Activated T-cell treated with anti-CD3 and anti-CD28 coated beads, Interleukin-2, amount 50 U/mL, for 72 hours (primary cell): ENCODE results near the gene SCLY. TPM values are rescaled to one million over a fixed set of nuclear protein-coding genes. Genes with fewer than 3 reads are reported as not detected.

Experiments
- ATAC-seq, 2 donors: fragments of 150-1000 bp; cut with Tn5 transposase; replicated peaks in 1 of 2; 2 replicates each; pipeline ENCODE4 v1.10.0; 2021; ENCODE audit warnings: moderate library complexity in 2 of 2, mild to moderate bottlenecking in 1 of 2
- DNase-seq, 2 donors: peaks; one replicate each; pipeline ENCODE4 v3.0.0; 2021 to 2022; ENCODE audit warnings: mixed read lengths in 1 of 2
- H3K27ac Mint-ChIP-seq: one replicate; pipeline ENCODE4 v1.8.0; 2022; ENCODE audit warnings: mild to moderate bottlenecking, moderate library complexity, mixed read lengths
- H3K27me3 Mint-ChIP-seq: one replicate; pipeline ENCODE4 v1.8.0; 2022; ENCODE audit warnings: low read depth, mixed read lengths
- H3K36me3 Mint-ChIP-seq, 2 donors: one replicate each; pipeline ENCODE4 v1.8.0; 2022; ENCODE audit warnings: mixed read lengths in 2 of 2, mild to moderate bottlenecking in 1 of 2; ENCODE audit not compliant: insufficient read depth in 2 of 2
- H3K4me1 Mint-ChIP-seq: one replicate; pipeline ENCODE4 v1.8.0; 2022; ENCODE audit warnings: low read depth, mixed read lengths
- H3K4me3 Mint-ChIP-seq, 2 donors: one replicate each; pipeline ENCODE4 v1.8.0; 2022; ENCODE audit warnings: mild to moderate bottlenecking in 2 of 2, mixed read lengths in 2 of 2, moderate library complexity in 2 of 2
- H3K9me3 Mint-ChIP-seq, 2 donors: one replicate each; pipeline ENCODE4 v1.8.0; 2022; ENCODE audit warnings: mixed read lengths in 2 of 2
- total RNA-seq, 2 donors: library from RNA; stranded (reverse); gene quantifications; one replicate each; pipeline ENCODE4 v1.2.3, GENCODE V29; 2022

The SCLY gene
- total RNA-seq, 2 donors from 2014 or later = 36.3 to 38.2 TPM

GRCh38 chr2:238126775-238127164 is 66.0 kb downstream of the SCLY start:
- no peaks in the 10 kb centered on the region for H3K4me1 Mint-ChIP-seq
- no peaks in the 10 kb centered on the region for H3K27me3 Mint-ChIP-seq
- no peak overlapping the region for H3K4me3 Mint-ChIP-seq
- no peaks in the 10 kb centered on the region for H3K9me3 Mint-ChIP-seq
- no peak for DNase-seq
- H3K27ac Mint-ChIP-seq = no peak overlapping the region
- no peaks in the 10 kb centered on the region for H3K36me3 Mint-ChIP-seq
- ATAC-seq = no peak

GRCh38 chr2:238127165-238128060 is 66.6 kb downstream of the SCLY start:
- no peaks in the 10 kb centered on the region for H3K27me3 Mint-ChIP-seq
- H3K9me3 Mint-ChIP-seq = no peaks in the 10 kb centered on the region
- H3K4me1 Mint-ChIP-seq = no peaks in the 10 kb centered on the region
- H3K36me3 Mint-ChIP-seq = no peaks in the 10 kb centered on the region
- no peak overlapping the region for H3K4me3 Mint-ChIP-seq
- ATAC-seq (peak in 1 of 2 donors; percentile 44), DNase-seq (no peak)
- no peak overlapping the region for H3K27ac Mint-ChIP-seq

GRCh38 chr2:238128061-238128440 is 67.2 kb downstream of the SCLY start:
- H3K9me3 Mint-ChIP-seq = no peaks in the 10 kb centered on the region
- no peaks in the 10 kb centered on the region for H3K4me1 Mint-ChIP-seq
- H3K4me3 Mint-ChIP-seq = no peak overlapping the region
- no peak for DNase-seq
- no peak for ATAC-seq
- H3K36me3 Mint-ChIP-seq = no peaks in the 10 kb centered on the region
- no peak overlapping the region for H3K27ac Mint-ChIP-seq
- H3K27me3 Mint-ChIP-seq = no peaks in the 10 kb centered on the region

GRCh38 chr2:238128534-238129001 is 67.8 kb downstream of the SCLY start:
- H3K4me3 Mint-ChIP-seq = no peak overlapping the region
- no peaks in the 10 kb centered on the region for H3K9me3 Mint-ChIP-seq
- no peak overlapping the region for H3K27ac Mint-ChIP-seq
- no peaks in the 10 kb centered on the region for H3K4me1 Mint-ChIP-seq
- DNase-seq (no peak), ATAC-seq (no peak)
- no peaks in the 10 kb centered on the region for H3K36me3 Mint-ChIP-seq
- no peaks in the 10 kb centered on the region for H3K27me3 Mint-ChIP-seq

- Mint-ChIP-seq H3K27ac (no peak overlapping the region), H3K36me3 (no peaks in the 10 kb centered on the region), H3K4me3 (no peak overlapping the region), H3K27me3 (no peaks in the 10 kb centered on the region), H3K9me3 (no peaks in the 10 kb centered on the region), H3K4me1 (no peaks in the 10 kb centered on the region)
- DNase-seq (no peak), ATAC-seq (no peak)
Measured at GRCh38 chr2:238129166-238130010, 68.6 kb downstream of the SCLY start.

GRCh38 chr2:238130111-238130695 is 69.4 kb downstream of the SCLY start:
- no peak for DNase-seq
- H3K4me3 Mint-ChIP-seq = no peak overlapping the region
- H3K36me3 Mint-ChIP-seq = no peaks in the 10 kb centered on the region
- no peak overlapping the region for H3K27ac Mint-ChIP-seq
- H3K27me3 Mint-ChIP-seq = no peaks in the 10 kb centered on the region
- H3K9me3 Mint-ChIP-seq = no peaks in the 10 kb centered on the region
- no peak for ATAC-seq
- H3K4me1 Mint-ChIP-seq = no peaks in the 10 kb centered on the region

DNA sequence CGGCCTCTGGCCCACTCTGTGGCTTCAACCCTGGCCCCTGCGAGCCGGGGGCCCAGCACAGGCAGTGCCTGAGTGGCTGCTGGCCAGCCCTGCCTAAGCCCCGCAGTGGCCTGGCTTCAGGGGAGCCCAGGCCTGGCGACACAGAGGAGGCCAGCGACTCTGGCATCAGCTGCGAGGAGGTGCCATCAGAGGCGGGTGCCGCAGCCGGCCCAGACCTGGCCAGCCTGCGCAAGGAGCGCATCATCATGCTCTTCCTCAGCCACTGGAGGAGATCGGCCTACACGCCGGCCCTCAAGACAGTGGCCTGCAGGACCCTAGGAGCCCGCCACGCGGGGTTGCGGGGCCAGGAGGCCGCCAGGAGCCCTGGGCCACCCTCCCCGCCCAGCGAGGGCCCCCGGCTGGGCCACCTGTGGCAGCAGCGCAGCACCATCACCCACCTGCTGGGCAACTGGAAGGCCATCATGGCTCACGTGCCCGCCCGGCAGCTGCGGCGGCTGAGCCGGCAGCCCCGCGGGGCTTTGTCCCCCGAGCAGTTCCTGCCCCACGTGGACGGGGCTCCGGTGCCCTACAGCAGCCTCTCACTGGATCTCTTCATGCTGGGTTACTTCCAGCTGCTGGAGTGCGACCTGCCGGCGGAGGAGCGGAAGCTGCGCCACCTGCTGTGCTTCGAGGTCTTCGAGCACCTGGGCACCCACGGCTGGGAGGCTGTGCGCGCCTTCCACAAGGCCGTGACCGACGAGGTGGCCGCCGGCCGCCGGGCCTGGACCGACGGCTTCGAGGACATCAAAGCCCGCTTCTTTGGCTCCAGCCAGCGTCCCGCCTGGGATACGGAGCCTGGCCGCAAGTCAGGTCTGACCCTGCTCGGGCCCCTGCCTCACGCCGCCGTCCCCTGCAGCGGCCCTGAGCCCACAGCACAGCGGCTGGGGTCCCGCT is 70.2 kb downstream of the SCLY start:
- Mint-ChIP-seq H3K27ac (no peak overlapping the region), H3K27me3 (no peaks in the 10 kb centered on the region), H3K4me1 (no peaks in the 10 kb centered on the region), H3K4me3 (no peak overlapping the region), H3K36me3 (no peaks in the 10 kb centered on the region), H3K9me3 (no peaks in the 10 kb centered on the region)
- no peak for DNase-seq
- ATAC-seq = no peak

- H3K4me3 Mint-ChIP-seq = no peak overlapping the region
- H3K36me3 Mint-ChIP-seq = no peaks in the 10 kb centered on the region
- no peak overlapping the region for H3K27ac Mint-ChIP-seq
- H3K9me3 Mint-ChIP-seq = no peaks in the 10 kb centered on the region
- DNase-seq (no peak), ATAC-seq (no peak)
- no peaks in the 10 kb centered on the region for H3K4me1 Mint-ChIP-seq
- H3K27me3 Mint-ChIP-seq = no peaks in the 10 kb centered on the region
Measured at GRCh38 chr2:238131761-238132462, 71.1 kb downstream of the SCLY start.

DNA sequence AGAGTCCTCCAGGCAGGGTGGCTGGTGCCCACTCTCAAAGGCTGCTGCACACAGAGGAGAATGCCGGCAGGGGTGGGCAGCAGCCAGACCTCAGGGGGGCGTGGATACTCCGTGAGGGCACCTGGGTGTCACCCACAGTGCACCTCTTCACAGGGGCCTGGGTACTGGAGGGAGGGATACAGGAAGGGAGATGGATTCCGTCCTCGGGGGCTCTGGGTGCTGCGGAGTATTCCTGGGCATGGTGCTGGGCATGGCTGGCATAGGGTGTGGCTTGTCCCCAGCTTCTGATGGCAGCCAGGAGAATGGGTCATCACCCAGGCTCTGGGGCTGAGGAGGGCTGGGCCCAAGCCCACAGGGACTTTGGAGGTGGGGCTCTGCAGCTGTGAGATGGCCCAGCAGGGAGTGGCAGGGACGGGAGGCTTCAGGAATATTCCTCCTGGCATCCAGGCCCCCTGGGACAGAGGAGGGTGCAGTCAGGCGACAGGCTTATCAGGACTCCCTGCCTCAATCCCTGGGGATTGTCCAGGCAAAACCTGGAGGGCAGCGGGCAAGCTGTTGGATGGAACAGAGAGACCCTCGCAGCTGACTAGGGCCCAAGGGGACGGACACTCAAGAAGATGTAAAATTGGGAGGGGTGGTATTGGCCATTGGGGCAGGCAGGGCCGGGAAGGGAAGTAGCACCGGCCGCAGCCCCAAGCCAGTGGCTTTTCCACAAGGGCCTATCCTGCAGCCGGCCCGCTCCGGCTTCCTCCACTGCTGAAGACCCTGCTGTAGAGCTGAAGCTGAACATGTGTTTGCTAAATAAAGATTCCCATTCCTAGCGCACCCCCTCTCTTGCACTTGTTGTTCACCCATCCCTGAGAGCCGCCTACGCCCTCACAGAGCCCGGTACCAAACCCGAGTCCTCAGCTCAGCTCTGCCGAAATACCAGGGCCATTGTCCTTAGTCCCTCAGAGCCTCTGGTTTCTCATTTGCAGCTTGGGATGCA is 72.0 kb downstream of the SCLY start:
- Mint-ChIP-seq H3K4me3 (no peak overlapping the region), H3K36me3 (no peaks in the 10 kb centered on the region), H3K9me3 (no peaks in the 10 kb centered on the region), H3K4me1 (no peaks in the 10 kb centered on the region), H3K27me3 (no peaks in the 10 kb centered on the region), H3K27ac (no peak overlapping the region)
- no peak for ATAC-seq
- no peak for DNase-seq

DNA sequence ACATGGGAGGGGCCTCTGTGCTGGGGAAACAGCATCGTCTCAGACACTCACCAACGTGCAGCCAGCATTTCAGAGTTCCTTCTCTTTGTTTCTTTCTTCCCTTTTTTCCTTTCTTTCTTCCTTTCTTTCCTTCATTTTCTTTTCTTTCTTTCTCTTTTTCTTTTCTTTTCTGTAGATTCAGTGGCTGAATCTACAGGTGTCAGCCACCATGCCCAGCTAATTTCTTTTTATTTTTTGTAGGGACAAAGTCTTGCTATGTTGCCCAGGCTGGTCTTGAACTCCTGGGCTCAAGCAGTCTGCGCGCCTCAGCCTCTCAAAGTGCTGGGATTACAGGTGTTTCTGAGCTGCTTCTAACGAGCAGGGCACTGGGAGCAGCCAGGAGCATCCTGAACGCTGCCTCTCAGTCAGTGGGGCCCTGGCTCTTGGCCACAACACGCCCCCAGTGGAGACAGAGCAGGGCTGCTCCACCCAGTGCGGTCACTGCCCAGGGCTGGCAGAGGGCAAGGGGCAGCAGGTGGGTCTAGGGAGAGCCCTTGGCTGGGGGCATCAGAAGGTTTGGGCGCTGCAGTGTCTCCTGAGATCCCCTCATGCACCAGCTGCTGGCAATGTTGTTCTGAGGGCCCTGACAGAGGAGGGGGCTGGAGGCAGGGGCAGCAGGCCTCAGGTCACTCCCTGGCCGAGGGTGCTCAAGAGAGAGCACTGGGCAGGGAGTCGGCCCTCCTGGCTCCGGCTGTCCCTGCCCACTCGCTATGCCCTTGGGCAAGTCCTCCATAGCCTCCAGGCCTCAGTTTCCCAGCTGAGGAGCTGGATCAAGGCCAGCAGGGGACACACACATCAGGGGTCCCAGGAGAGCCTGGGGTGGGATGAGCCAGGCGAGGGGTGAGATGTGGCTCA is 72.9 kb downstream of the SCLY start:
- Mint-ChIP-seq H3K27me3 (no peaks in the 10 kb centered on the region), H3K4me3 (no peak overlapping the region), H3K36me3 (no peaks in the 10 kb centered on the region), H3K9me3 (no peaks in the 10 kb centered on the region), H3K27ac (peak overlapping the region; percentile 27), H3K4me1 (no peaks in the 10 kb centered on the region)
- no peak for DNase-seq
- no peak for ATAC-seq
